Right atrium auricular region (tissue), 2 donors: ENCODE data around the gene MFAP2. TPM values are rescaled to one million over a fixed set of nuclear protein-coding genes. Genes with fewer than 3 reads are reported as not detected.

Experiments used
- DNase-seq: peaks from one replicate; pipeline ENCODE4 v3.0.0-alpha.2; 2019; ENCODE audit warnings: low spot score
- H3K27ac ChIP-seq, 2 donors: fragments of 200-600 bp; sonication (generic); 1 replicate in 1 of 2; 2 replicates in 1 of 2; pipeline ENCODE4 v1.5.1; 2016 to 2019
- H3K27me3 ChIP-seq, 2 donors: fragments of 200-600 bp; sonication (generic); one replicate each; pipeline versions ENCODE4 v1.5.1 to v1.6.0; 2017 to 2019
- H3K36me3 ChIP-seq: fragments of 200-600 bp; sonication (generic); one replicate; pipeline ENCODE4 v1.5.1; 2016
- H3K4me1 ChIP-seq, 2 donors: fragments of 200-600 bp; sonication (generic); one replicate each; pipeline versions ENCODE4 v1.5.1 to v1.6.0; 2017 to 2019
- H3K4me3 ChIP-seq, 2 donors: fragments of 200-600 bp; sonication (generic); 1 replicate in 1 of 2; 2 replicates in 1 of 2; pipeline ENCODE4 v1.5.1; 2017 to 2019; ENCODE audit warnings: mild to moderate bottlenecking in 1 of 2, moderate library complexity in 1 of 2
- H3K9me3 ChIP-seq, 2 donors: fragments of 200-600 bp; sonication (generic); one replicate each; pipeline ENCODE4 v1.5.1; 2019
- CTCF ChIP-seq, 2 donors: fragments of 200-600 bp; sonication (generic); IDR thresholded peaks; one replicate each; pipeline ENCODE4 v1.5.1; 2019; ENCODE audit warnings: antibody characterized with exemption in 2 of 2
- total RNA-seq, 2 donors: library from RNA; depleted of rRNA; stranded (reverse); fragments of >200 nt; gene quantifications; one replicate each; pipeline ENCODE4 v1.1.0, GENCODE V29; 2016

Gene MFAP2
- total RNA-seq, 2 donors from 2014 or later, result 5.5 to 8.6 TPM

GRCh38 chr1:16972189-16972895, 8.1 kb downstream of the MFAP2 start:
- Histone ChIP-seq H3K4me1 (peaks cover 0 to 6% of the 10 kb centered on the region in 2 donors), H3K36me3 (no peaks in the 10 kb centered on the region), H3K4me3 (no peak overlapping the region), H3K27ac (no peak overlapping the region), H3K9me3 (no peaks in the 10 kb centered on the region), H3K27me3 (no peaks in the 10 kb centered on the region)
- no peak for TF ChIP-seq CTCF (IDR thresholded peaks at IDR 0.05)
- DNase-seq, result no peak

- TF ChIP-seq CTCF (IDR thresholded peaks at IDR 0.05), result no peak
- H3K4me3 ChIP-seq, result no peak overlapping the region
- H3K27ac ChIP-seq, result no peak overlapping the region
- H3K4me1 ChIP-seq, result peaks cover 0 to 14% of the 10 kb centered on the region in 2 donors
- DNase-seq, result no peak
- H3K27me3 ChIP-seq, result no peaks in the 10 kb centered on the region
- H3K9me3 ChIP-seq, result no peaks in the 10 kb centered on the region
- peaks cover under 1% of the 10 kb centered on the region for H3K36me3 ChIP-seq
Measured at GRCh38 chr1:16971341-16972188, 8.9 kb downstream of the MFAP2 start.

- H3K27me3 ChIP-seq, result no peaks in the 10 kb centered on the region
- TF ChIP-seq CTCF (IDR thresholded peaks at IDR 0.05), result no peak
- H3K4me1 ChIP-seq, result peaks cover 0 to 18% of the 10 kb centered on the region in 2 donors
- H3K27ac ChIP-seq, result no peak overlapping the region
- H3K9me3 ChIP-seq, result no peaks in the 10 kb centered on the region
- no peak overlapping the region for H3K4me3 ChIP-seq
- H3K36me3 ChIP-seq, result peaks cover 11% of the 10 kb centered on the region
- DNase-seq, result no peak
Measured at GRCh38 chr1:16970132-16970910, 10.1 kb downstream of the MFAP2 start.

- peaks cover 0 to 18% of the 10 kb centered on the region in 2 donors for H3K4me1 ChIP-seq
- H3K9me3 ChIP-seq, result no peaks in the 10 kb centered on the region
- no peak for TF ChIP-seq CTCF (IDR thresholded peaks at IDR 0.05)
Measured at GRCh38 chr1:16969651-16970050, 10.8 kb downstream of the MFAP2 start.

GRCh38 chr1:16969057-16969611, 11.3 kb downstream of the MFAP2 start:
- Histone ChIP-seq H3K27ac (no peak overlapping the region), H3K9me3 (no peaks in the 10 kb centered on the region), H3K36me3 (peaks cover 11% of the 10 kb centered on the region), H3K4me1 (peaks cover 0 to 18% of the 10 kb centered on the region in 2 donors), H3K4me3 (no peak overlapping the region), H3K27me3 (no peaks in the 10 kb centered on the region)
- TF ChIP-seq CTCF (IDR thresholded peaks at IDR 0.05), result no peak
- no peak for DNase-seq

More at GRCh38 chr1:16969651-16970050, 10.8 kb downstream of the MFAP2 start:
- no peaks in the 10 kb centered on the region for H3K27me3 ChIP-seq
- H3K4me3 ChIP-seq, result no peak overlapping the region
- DNase-seq, result no peak
- H3K27ac ChIP-seq, result no peak overlapping the region
- peaks cover 11% of the 10 kb centered on the region for H3K36me3 ChIP-seq
